PC-9 (cell line): ENCODE results near the gene NVL. TPM values are rescaled to one million over a fixed set of nuclear protein-coding genes. Genes with fewer than 3 reads are reported as not detected.

Experiments
- BruUV-seq: library from RNA; stranded (reverse); fragments of 400-500 nt; replicated peaks from 2 replicates; lab custom pipeline; 2021; lab: Mats Ljungman, UMichigan
- CTCF ChIA-PET: fragments of 300-600 bp; sonication (Branson Sonifier 250); formaldehyde crosslinking; loops from one replicate; lab custom pipeline; 2022; ENCODE audit warnings: antibody characterized with exemption; lab: Charles Lee
- POLR2A ChIA-PET: fragments of 300-600 bp; sonication (Branson Sonifier 250); formaldehyde crosslinking; loops from one replicate; lab custom pipeline; 2022; ENCODE audit warnings: antibody characterized with exemption; ENCODE audit not compliant: unreplicated experiment; lab: Charles Lee
- DNase-seq, 2 experiments: peaks; one replicate each; pipeline versions ENCODE4 v3.0.0 to v3.0.0-alpha.2; 2015 to 2022; ENCODE audit warnings: mixed read lengths in 1 of 2
- H2AFZ ChIP-seq: fragments of 200-600 bp; sonication (generic); 2 replicates; pipeline ENCODE4 v1.8.1; 2017; ENCODE audit warnings: antibody characterized with exemption
- H3F3A ChIP-seq: fragments of 200-600 bp; sonication (generic); 2 replicates; pipeline ENCODE4 v1.8.1; 2017; ENCODE audit warnings: antibody characterized with exemption, mild to moderate bottlenecking, low read depth; ENCODE audit not compliant: insufficient read depth
- H3K27ac ChIP-seq: fragments of 200-600 bp; sonication (generic); 2 replicates; pipeline ENCODE4 v1.6.1; 2016; ENCODE audit warnings: mixed run types
- H3K27me3 ChIP-seq: fragments of 200-600 bp; sonication (generic); 2 replicates; pipeline ENCODE4 v1.6.1; 2016; ENCODE audit warnings: low read depth, mixed run types; ENCODE audit not compliant: insufficient read depth
- H3K36me3 ChIP-seq: fragments of 200-600 bp; sonication (generic); 2 replicates; pipeline ENCODE4 v1.6.1; 2016; ENCODE audit warnings: low read depth, mixed run types
- H3K4me1 ChIP-seq: fragments of 200-600 bp; sonication (generic); replicated peaks from 2 replicates; pipeline ENCODE4 v1.6.1; 2016; ENCODE audit warnings: mixed run types; ENCODE audit not compliant: insufficient read depth
- H3K4me2 ChIP-seq: fragments of 200-600 bp; sonication (generic); 2 replicates; pipeline ENCODE4 v1.6.1; 2017; ENCODE audit warnings: mixed run types
- H3K4me3 ChIP-seq: fragments of 200-600 bp; sonication (generic); 2 replicates; pipeline ENCODE4 v1.6.1; 2016; ENCODE audit warnings: mixed run types
- H3K79me2 ChIP-seq: fragments of 200-600 bp; sonication (generic); 2 replicates; pipeline ENCODE4 v1.6.1; 2017; ENCODE audit warnings: low read depth, mixed run types
- H3K9me2 ChIP-seq: fragments of 200-600 bp; sonication (generic); 2 replicates; pipeline ENCODE4 v1.8.1; 2017; ENCODE audit warnings: mild to moderate bottlenecking; ENCODE audit not compliant: insufficient read depth
- H3K9me3 ChIP-seq: fragments of 200-600 bp; sonication (generic); 2 replicates; pipeline ENCODE4 v1.8.1; 2016; ENCODE audit warnings: low read depth; ENCODE audit not compliant: insufficient read depth
- H4K20me1 ChIP-seq: fragments of 200-600 bp; sonication (generic); 2 replicates; pipeline ENCODE4 v1.8.1; 2017; ENCODE audit not compliant: insufficient read depth
- CTCF ChIP-seq: fragments of 200-600 bp; sonication (generic); conservative IDR thresholded peaks from 2 replicates; pipeline ENCODE4 v1.6.1; 2017; ENCODE audit warnings: mixed run types, antibody characterized with exemption, mild to moderate bottlenecking, moderate library complexity
- EZH2 ChIP-seq: fragments of 200-600 bp; sonication (generic); IDR thresholded peaks from 2 replicates; pipeline ENCODE4 v1.8.0; 2017; ENCODE audit warnings: antibody characterized with exemption, low read depth
- intact Hi-C: fragments of 100-400 bp; cut with micrococcal nuclease; formaldehyde crosslinking; loops from one replicate; pipeline ENCODE4 v1.10.0; 2022; ENCODE audit not compliant: unreplicated experiment
- total RNA-seq: library from RNA; stranded (reverse); gene quantifications from 2 replicates; pipeline ENCODE4 v1.2.3, GENCODE V29; 2021

NVL gene
- total RNA-seq, 1 experiment from 2014 or later, result 36.1 TPM

GRCh38 chr1:224357626-224358124 lies 27.7 kb upstream of the NVL start:
- H3K79me2 ChIP-seq, result peaks cover 56% of the 10 kb centered on the region
- H3K4me2 ChIP-seq, result peak overlapping the region; percentile 89
- TF ChIP-seq CTCF (no peak), EZH2 (no peak)
- POLR2A ChIA-PET, result interaction anchor here (0.6 kb wide), 1 partner anchor 22 kb away, joined by 4 read pairs; no protein-coding TSS in a partner anchor
- H3K4me1 ChIP-seq, result peaks cover 14% of the 10 kb centered on the region
- H4K20me1 ChIP-seq, result peaks cover 4% of the 10 kb centered on the region; the same call in 1 of the 2 replicates
- no peaks in the 10 kb centered on the region for H3K27me3 ChIP-seq
- intact Hi-C loops, result no loop called here
- no peaks in the 10 kb centered on the region for H3K9me3 ChIP-seq
- no peaks in the 10 kb centered on the region for H3K9me2 ChIP-seq
- peak overlapping the region; percentile 64 for H3K4me3 ChIP-seq
- DNase-seq, result peak in 1 of 2 experiments; percentile 66
- peaks cover 5% of the 10 kb centered on the region; the same call in 1 of the 2 replicates for H3F3A ChIP-seq
- peak overlapping the region; percentile 47 for H3K27ac ChIP-seq
- no TSS peak for BruUV-seq
- peak overlapping the region; percentile 91 for H2AFZ ChIP-seq
- CTCF ChIA-PET, result no interaction called here
- H3K36me3 ChIP-seq, result no peaks in the 10 kb centered on the region

- Histone ChIP-seq H3K36me3 (no peaks in the 10 kb centered on the region), H4K20me1 (peaks cover 4% of the 10 kb centered on the region; the same call in 1 of the 2 replicates), H3K27me3 (no peaks in the 10 kb centered on the region), H3K9me3 (no peaks in the 10 kb centered on the region), H3K27ac (peak within 1 kb of the TSS; percentile 47), H3F3A (peaks cover 5% of the 10 kb centered on the region; the same call in 1 of the 2 replicates), H3K79me2 (peaks cover 49% of the 10 kb centered on the region), H3K4me2 (peak within 1 kb of the TSS; percentile 89), H2AFZ (peak within 1 kb of the TSS; percentile 91), H3K4me3 (peak within 1 kb of the TSS; percentile 64), H3K4me1 (peaks cover 14% of the 10 kb centered on the region), H3K9me2 (no peaks in the 10 kb centered on the region)
- no TSS peak for BruUV-seq
- POLR2A ChIA-PET, result interaction anchor here (0.6 to 0.7 kb wide), 2 partner anchors 22 to 236 kb away, joined by 4 to 9 read pairs; no protein-coding TSS in a partner anchor
- no peak for TF ChIP-seq EZH2
- TF ChIP-seq CTCF, result no peak
- DNase-seq, result peak; percentile 92
- intact Hi-C loops, result loop anchor here (1.0 kb wide), 1 partner anchor 27 kb away; the partner anchor contains the start of gene NVL
- CTCF ChIA-PET, result interaction anchor here (0.5 kb wide), 1 partner anchor 42 kb away, joined by 3 read pairs; no protein-coding TSS in a partner anchor
These were observed 27.0 kb upstream of the NVL start, which contains the start of gene CNIH4 for GRCh38 chr1:224356685-224357625. Gene CNIH4, plus strand, starts transcription at chr1:224356879. Its CDS starts 46 bp downstream, at chr1:224356925.
